ENCODE results near the gene LRRC45. TPM values are rescaled to one million over a fixed set of nuclear protein-coding genes. Genes with fewer than 3 reads are reported as not detected.

The LRRC45 gene
- total RNA-seq, 2 donors from 2014 or later: 6.1 to 14.2 TPM

DNA sequence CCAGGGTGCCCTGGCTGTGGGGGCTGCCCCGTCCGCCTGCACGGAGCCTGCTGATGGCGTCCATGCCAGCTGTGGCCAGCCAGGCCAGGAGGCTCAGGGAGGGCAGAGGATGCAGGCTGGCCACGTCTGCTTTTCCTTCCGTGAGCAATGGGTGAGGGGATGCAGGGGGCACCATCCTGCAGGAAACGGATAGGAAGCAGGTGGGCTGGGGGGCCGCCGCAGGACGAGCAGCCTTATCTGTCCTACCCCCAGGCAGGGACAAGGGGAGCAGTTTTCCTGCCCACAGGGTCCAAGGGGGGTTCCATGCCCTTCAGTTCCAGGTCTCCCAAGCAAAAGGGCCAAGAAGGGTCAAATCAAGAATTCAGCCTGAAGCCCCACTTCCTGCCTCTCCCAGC is 35.7 kb downstream of the LRRC45 start:
- ATAC-seq (ENCODE audit: insufficient number of reproducible peaks, low FRiP score, low read depth) (no peak), DNase-seq (ENCODE audit: low spot score) (no peak)
- Histone ChIP-seq H3K9me3 (no peaks in the 10 kb centered on the region), H3K27me3 (replicated peaks; ENCODE audit: insufficient read depth) (no peaks in the 10 kb centered on the region), H3K4me1 (ENCODE audit: control insufficient read depth in 1 of 2, low read depth in 2 of 2) (peaks cover 0 to 2% of the 10 kb centered on the region in 2 donors), H3K4me3 (no peak overlapping the region), H3K36me3 (peaks cover 56% of the 10 kb centered on the region), H3K27ac (no peak overlapping the region)
- TF ChIP-seq, protein P1, sequence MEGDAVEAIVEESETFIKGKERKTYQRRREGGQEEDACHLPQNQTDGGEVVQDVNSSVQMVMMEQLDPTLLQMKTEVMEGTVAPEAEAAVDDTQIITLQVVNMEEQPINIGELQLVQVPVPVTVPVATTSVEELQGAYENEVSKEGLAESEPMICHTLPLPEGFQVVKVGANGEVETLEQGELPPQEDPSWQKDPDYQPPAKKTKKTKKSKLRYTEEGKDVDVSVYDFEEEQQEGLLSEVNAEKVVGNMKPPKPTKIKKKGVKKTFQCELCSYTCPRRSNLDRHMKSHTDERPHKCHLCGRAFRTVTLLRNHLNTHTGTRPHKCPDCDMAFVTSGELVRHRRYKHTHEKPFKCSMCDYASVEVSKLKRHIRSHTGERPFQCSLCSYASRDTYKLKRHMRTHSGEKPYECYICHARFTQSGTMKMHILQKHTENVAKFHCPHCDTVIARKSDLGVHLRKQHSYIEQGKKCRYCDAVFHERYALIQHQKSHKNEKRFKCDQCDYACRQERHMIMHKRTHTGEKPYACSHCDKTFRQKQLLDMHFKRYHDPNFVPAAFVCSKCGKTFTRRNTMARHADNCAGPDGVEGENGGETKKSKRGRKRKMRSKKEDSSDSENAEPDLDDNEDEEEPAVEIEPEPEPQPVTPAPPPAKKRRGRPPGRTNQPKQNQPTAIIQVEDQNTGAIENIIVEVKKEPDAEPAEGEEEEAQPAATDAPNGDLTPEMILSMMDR (IDR thresholded peaks at IDR 0.05): no peak

DNA sequence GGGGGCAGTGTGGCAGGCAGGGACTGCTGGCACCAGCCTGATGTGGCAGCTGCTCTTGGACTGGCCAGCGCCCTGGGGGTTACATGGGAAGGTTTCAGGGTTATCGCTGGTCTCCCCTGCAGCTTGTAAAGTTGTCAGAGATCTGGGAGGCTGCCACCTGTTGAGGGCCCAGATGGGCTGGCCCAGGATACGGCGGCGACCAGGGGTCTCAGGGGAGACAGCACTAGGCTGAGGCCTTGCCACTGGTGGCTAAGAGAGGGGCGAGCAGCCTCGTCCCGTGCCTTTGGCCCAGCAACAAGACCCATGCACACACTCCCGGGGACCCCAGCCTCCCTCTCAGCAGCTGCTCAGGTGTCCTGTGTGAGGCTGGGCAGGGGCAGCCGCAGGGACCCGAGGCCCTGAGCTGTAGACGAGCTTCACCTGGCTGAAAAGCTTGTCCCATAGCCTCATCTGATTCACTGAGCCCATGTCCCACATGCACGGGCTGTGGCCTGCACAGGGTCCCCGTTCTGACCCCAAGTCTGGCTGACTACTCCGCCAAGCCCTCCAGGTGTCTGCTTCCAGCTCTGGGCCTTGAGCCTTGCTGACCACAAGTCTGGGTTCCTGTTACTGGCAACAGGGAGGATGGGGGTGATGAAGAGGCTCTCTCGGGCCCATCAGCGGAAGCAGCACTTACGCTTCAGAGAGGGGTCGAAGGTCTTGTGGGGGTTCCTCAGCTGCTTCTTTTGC is 36.3 kb downstream of the LRRC45 start:
- H3K9me3 ChIP-seq: no peaks in the 10 kb centered on the region
- H3K4me3 ChIP-seq: no peak overlapping the region
- H3K27ac ChIP-seq: no peak overlapping the region
- peaks cover 2 to 6% of the 10 kb centered on the region in 2 donors for H3K4me1 ChIP-seq (ENCODE audit: control insufficient read depth in 1 of 2, low read depth in 2 of 2)
- TF ChIP-seq, protein P1 (IDR thresholded peaks at IDR 0.05): no peak
- H3K27me3 ChIP-seq (replicated peaks; ENCODE audit: insufficient read depth): no peaks in the 10 kb centered on the region
- H3K36me3 ChIP-seq: peaks cover 50% of the 10 kb centered on the region
- DNase-seq (ENCODE audit: low spot score): no peak
- no peak for ATAC-seq (ENCODE audit: insufficient number of reproducible peaks, low FRiP score, low read depth)

DNA sequence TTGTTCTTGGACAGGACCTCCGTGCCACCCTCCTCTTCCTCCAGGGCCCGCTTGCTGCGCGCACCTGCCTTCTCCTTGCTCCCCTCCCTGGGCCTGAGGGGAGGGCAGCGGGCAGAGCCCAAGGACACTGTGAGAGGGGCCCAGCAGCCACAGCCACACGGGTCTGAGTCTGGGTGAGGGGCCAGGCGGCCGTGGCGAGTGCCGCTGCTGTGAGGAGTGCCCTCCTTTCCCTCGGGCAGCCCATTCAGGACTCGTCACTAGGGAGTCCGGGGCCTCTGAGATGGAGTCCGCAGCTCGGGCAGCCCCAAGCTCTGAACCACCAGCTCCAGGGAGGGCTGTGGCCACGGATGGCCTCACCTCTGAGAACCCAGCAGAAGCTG is 36.9 kb downstream of the LRRC45 start:
- Histone ChIP-seq H3K9me3 (no peaks in the 10 kb centered on the region), H3K27me3 (replicated peaks; ENCODE audit: insufficient read depth) (no peaks in the 10 kb centered on the region), H3K27ac (no peak overlapping the region), H3K4me3 (no peak overlapping the region), H3K4me1 (ENCODE audit: control insufficient read depth in 1 of 2, low read depth in 2 of 2) (peaks cover 8 to 12% of the 10 kb centered on the region in 2 donors), H3K36me3 (peaks cover 46% of the 10 kb centered on the region)
- DNase-seq (ENCODE audit: low spot score): no peak
- TF ChIP-seq, protein P1 (IDR thresholded peaks at IDR 0.05): no peak
- ATAC-seq (ENCODE audit: insufficient number of reproducible peaks, low FRiP score, low read depth): no peak

DNA sequence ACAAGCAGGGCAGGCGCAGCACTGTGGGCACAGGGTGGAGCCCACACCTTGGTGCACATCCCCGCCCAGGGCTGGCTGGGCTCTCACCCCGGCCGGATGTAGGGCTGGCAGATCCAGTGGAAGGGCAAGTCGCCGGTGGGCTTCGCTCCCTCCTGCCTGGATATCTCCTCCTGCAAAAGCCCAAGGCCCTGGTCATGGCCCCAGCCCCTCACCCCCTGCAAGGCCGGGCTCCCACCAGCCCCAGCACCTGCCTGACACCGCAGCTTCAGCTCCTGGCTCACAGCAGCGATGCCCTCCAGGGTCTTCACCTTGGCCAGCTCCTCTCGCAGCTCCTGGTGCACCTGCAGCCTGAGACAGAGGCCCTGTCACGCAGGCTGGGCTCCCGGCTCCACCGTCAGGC is 37.5 kb downstream of the LRRC45 start:
- H3K4me1 ChIP-seq (ENCODE audit: control insufficient read depth in 1 of 2, low read depth in 2 of 2): peaks cover 9 to 13% of the 10 kb centered on the region in 2 donors
- no peaks in the 10 kb centered on the region for H3K9me3 ChIP-seq
- ATAC-seq (ENCODE audit: insufficient number of reproducible peaks, low FRiP score, low read depth): no peak
- DNase-seq (ENCODE audit: low spot score): no peak
- TF ChIP-seq, protein P1 (IDR thresholded peaks at IDR 0.05): no peak
- H3K27ac ChIP-seq: no peak overlapping the region
- no peaks in the 10 kb centered on the region for H3K27me3 ChIP-seq (replicated peaks; ENCODE audit: insufficient read depth)
- peaks cover 41% of the 10 kb centered on the region for H3K36me3 ChIP-seq
- H3K4me3 ChIP-seq: no peak overlapping the region

DNA sequence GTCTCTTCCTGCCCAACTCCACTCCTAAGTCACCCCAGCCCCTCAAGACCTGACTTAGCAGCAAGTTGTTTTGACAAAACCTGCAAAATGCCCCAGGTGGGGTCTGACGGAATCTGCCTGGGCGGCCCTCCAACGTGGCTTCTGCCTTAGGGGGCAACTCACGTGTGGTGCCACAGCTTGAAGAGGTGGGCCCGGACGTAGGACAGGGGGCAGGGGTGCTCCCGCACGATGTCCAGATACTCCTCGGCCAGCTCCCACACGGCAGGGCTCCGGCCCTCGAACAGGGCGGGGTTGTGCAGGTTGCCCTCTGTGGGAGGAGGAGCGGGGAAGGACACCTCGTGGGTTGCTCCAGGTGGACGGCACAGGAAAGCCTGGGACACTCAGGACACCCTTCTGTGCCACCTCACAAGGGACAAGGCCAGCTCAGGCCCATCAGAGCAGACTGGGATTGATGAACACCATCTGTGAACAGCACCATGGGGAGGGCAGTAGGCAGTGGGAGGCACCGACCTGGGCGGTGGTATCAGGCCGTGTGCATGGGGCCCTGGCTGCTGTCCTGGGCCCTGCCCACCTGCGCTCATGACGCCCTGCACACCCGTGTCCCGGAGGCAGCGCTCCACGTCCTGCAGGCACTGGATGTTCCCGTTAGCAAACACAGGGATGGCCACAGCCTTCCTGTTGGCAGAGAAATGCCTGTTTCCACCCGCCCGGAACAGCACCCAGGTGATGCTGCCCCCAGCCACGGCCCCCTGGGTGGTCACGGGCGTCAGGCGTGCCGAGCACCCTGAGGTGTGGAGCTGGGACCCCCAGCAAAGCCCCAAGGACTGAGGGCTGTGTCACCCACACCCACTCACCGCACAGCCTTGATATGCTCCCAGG is 38.2 kb downstream of the LRRC45 start:
- Histone ChIP-seq H3K4me3 (no peak overlapping the region), H3K9me3 (no peaks in the 10 kb centered on the region), H3K27ac (no peak overlapping the region), H3K27me3 (replicated peaks; ENCODE audit: insufficient read depth) (no peaks in the 10 kb centered on the region), H3K36me3 (peaks cover 35% of the 10 kb centered on the region), H3K4me1 (ENCODE audit: control insufficient read depth in 1 of 2, low read depth in 2 of 2) (peaks cover 12 to 18% of the 10 kb centered on the region in 2 donors)
- ATAC-seq (ENCODE audit: insufficient number of reproducible peaks, low FRiP score, low read depth) (no peak), DNase-seq (ENCODE audit: low spot score) (no peak)
- TF ChIP-seq, protein P1 (IDR thresholded peaks at IDR 0.05): no peak
